ENCODE results near the gene KIAA0753. TPM values are rescaled to one million over a fixed set of nuclear protein-coding genes. Genes with fewer than 3 reads are reported as not detected.

Gene KIAA0753
- total RNA-seq, 2 experiments from 2014 or later = 20.8 to 29.8 TPM

DNA sequence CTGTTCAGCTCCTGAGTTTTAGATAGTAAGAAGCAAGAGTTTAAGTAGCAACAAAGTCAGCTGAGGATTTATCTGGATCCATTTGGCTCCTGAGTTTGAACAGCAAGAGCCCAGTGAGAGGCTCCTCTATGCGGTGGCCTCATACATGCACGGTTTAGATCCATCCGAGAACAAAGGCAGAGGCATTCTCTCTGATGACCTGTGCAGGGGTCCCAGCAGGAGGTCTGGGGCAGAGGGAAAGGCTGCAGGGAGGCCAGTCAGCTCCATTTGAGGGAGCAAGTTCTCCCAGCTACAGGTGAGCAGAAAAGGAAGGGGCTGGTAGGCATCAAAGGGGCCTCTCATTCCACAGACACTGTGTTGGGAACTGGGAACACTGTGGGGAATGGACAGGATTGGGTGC lies 100.6 kb downstream of the KIAA0753 start:
- BruUV-seq (replicated peaks) = no TSS peak
- no peaks in the 10 kb centered on the region for H3K4me1 ChIP-seq (ENCODE audit: insufficient read depth, low read length, poor library complexity, severe bottlenecking)
- no peaks in the 10 kb centered on the region for H3K9me2 ChIP-seq (ENCODE audit: insufficient read depth, low read length)
- CTCF ChIA-PET (ENCODE audit: unreplicated experiment) = no interaction called here
- no peaks in the 10 kb centered on the region for H3K79me2 ChIP-seq (ENCODE audit: insufficient read depth, low read depth, low read length)
- no peak overlapping the region for H3K4me2 ChIP-seq (ENCODE audit: low read length)
- H3K4me3 ChIP-seq (ENCODE audit: low read depth, low read length, poor library complexity, severe bottlenecking) = no peak overlapping the region
- no peaks in the 10 kb centered on the region for H3K9me3 ChIP-seq (ENCODE audit: low read length)
- intact Hi-C loops (cut with micrococcal nuclease; ENCODE audit: unreplicated experiment) = no loop called here
- H4K20me1 ChIP-seq (ENCODE audit: insufficient read depth, low read length) = no peaks in the 10 kb centered on the region
- no peak for TF ChIP-seq EZH2phosphoT487 (IDR thresholded peaks at IDR 0.05; ENCODE audit: borderline replicate concordance, low read depth, low read length)
- TF ChIP-seq, protein P1, sequence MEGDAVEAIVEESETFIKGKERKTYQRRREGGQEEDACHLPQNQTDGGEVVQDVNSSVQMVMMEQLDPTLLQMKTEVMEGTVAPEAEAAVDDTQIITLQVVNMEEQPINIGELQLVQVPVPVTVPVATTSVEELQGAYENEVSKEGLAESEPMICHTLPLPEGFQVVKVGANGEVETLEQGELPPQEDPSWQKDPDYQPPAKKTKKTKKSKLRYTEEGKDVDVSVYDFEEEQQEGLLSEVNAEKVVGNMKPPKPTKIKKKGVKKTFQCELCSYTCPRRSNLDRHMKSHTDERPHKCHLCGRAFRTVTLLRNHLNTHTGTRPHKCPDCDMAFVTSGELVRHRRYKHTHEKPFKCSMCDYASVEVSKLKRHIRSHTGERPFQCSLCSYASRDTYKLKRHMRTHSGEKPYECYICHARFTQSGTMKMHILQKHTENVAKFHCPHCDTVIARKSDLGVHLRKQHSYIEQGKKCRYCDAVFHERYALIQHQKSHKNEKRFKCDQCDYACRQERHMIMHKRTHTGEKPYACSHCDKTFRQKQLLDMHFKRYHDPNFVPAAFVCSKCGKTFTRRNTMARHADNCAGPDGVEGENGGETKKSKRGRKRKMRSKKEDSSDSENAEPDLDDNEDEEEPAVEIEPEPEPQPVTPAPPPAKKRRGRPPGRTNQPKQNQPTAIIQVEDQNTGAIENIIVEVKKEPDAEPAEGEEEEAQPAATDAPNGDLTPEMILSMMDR (conservative IDR thresholded peaks at IDR 0.05; ENCODE audit: low read length) = no peak
- POLR2A ChIA-PET = no interaction called here
- no peak overlapping the region for H2AFZ ChIP-seq (ENCODE audit: low read length)
- DNase-seq (ENCODE audit: low spot score) = no peak
- H3K27ac ChIP-seq (ENCODE audit: low read depth, low read length, poor library complexity, severe bottlenecking) = no peak overlapping the region
- no peaks in the 10 kb centered on the region for H3K36me3 ChIP-seq (ENCODE audit: insufficient read depth, low read length)

DNA sequence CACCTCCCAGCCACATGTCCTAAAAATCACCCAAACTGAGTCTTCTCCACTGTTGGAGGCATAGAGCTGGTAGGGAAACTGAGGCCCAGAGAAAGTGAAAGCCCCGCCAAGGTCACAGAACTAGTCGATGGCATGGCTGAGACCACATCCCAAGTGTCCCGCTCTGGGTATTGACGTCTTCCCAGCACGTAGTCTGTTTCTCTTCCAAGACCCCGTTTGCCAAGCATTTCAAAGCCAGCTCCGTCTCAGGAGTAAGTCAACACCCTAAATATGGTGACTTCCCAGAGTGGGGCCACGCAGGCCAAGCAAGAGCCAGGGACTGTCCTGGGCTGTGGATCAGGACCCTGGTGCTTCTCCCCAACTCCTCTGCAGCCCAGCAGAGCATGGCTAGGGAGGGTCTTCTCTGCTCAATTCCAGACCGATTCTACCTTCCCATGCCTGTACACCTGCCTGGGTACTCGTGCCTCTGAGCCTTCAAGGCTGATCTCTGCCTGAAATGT lies 103.9 kb downstream of the KIAA0753 start:
- no peak for TF ChIP-seq EZH2phosphoT487 (IDR thresholded peaks at IDR 0.05; ENCODE audit: borderline replicate concordance, low read depth, low read length)
- TF ChIP-seq, protein P1 (conservative IDR thresholded peaks at IDR 0.05; ENCODE audit: low read length) = no peak
- Histone ChIP-seq H3K4me3 (ENCODE audit: low read depth, low read length, poor library complexity, severe bottlenecking) (no peak overlapping the region), H3K27ac (ENCODE audit: low read depth, low read length, poor library complexity, severe bottlenecking) (no peak overlapping the region), H3K4me1 (ENCODE audit: insufficient read depth, low read length, poor library complexity, severe bottlenecking) (no peaks in the 10 kb centered on the region), H3K36me3 (ENCODE audit: insufficient read depth, low read length) (no peaks in the 10 kb centered on the region), H2AFZ (ENCODE audit: low read length) (no peak overlapping the region), H3K9me3 (ENCODE audit: low read length) (no peaks in the 10 kb centered on the region), H3K9me2 (ENCODE audit: insufficient read depth, low read length) (no peaks in the 10 kb centered on the region), H3K79me2 (ENCODE audit: insufficient read depth, low read depth, low read length) (no peaks in the 10 kb centered on the region), H4K20me1 (ENCODE audit: insufficient read depth, low read length) (no peaks in the 10 kb centered on the region), H3K4me2 (ENCODE audit: low read length) (no peak overlapping the region)
- intact Hi-C loops (cut with micrococcal nuclease; ENCODE audit: unreplicated experiment) = no loop called here
- ChIA-PET CTCF (ENCODE audit: unreplicated experiment) (no interaction called here), POLR2A (no interaction called here)
- no peak for DNase-seq (ENCODE audit: low spot score)
- no TSS peak for BruUV-seq (replicated peaks)

DNA sequence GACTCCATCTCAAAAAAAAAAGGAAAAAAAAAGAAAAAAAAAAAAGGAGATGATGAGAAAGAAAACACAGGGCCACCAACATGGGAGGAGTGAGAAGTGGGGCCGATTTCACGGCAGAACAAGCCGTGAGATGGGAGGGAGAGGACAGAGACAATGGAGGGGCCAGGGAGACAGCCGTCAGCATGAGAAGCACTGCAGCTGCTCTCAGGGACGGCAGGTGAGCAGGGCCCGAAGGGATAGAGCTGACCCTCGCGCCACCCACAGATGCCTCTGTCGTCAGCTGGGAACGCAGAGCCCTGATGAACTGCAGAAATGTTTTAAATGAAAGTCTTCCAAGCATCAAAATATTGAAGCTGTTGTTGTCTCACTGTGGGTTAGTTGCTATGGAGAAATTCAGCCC lies 104.5 kb downstream of the KIAA0753 start:
- no TSS peak for BruUV-seq (replicated peaks)
- ChIA-PET POLR2A (no interaction called here), CTCF (ENCODE audit: unreplicated experiment) (no interaction called here)
- TF ChIP-seq, protein P1 (conservative IDR thresholded peaks at IDR 0.05; ENCODE audit: low read length) = no peak
- no peak for TF ChIP-seq EZH2phosphoT487 (IDR thresholded peaks at IDR 0.05; ENCODE audit: borderline replicate concordance, low read depth, low read length)
- H3K9me2 ChIP-seq (ENCODE audit: insufficient read depth, low read length) = no peaks in the 10 kb centered on the region
- intact Hi-C loops (cut with micrococcal nuclease; ENCODE audit: unreplicated experiment) = no loop called here
- no peak for DNase-seq (ENCODE audit: low spot score)
- no peaks in the 10 kb centered on the region for H3K36me3 ChIP-seq (ENCODE audit: insufficient read depth, low read length)
- H2AFZ ChIP-seq (ENCODE audit: low read length) = no peak overlapping the region
- H4K20me1 ChIP-seq (ENCODE audit: insufficient read depth, low read length) = no peaks in the 10 kb centered on the region
- H3K4me3 ChIP-seq (ENCODE audit: low read depth, low read length, poor library complexity, severe bottlenecking) = no peak overlapping the region
- no peaks in the 10 kb centered on the region for H3K79me2 ChIP-seq (ENCODE audit: insufficient read depth, low read depth, low read length)
- H3K27ac ChIP-seq (ENCODE audit: low read depth, low read length, poor library complexity, severe bottlenecking) = no peak overlapping the region
- no peaks in the 10 kb centered on the region for H3K4me1 ChIP-seq (ENCODE audit: insufficient read depth, low read length, poor library complexity, severe bottlenecking)
- no peaks in the 10 kb centered on the region for H3K9me3 ChIP-seq (ENCODE audit: low read length)
- H3K4me2 ChIP-seq (ENCODE audit: low read length) = no peak overlapping the region

All from OCI-LY7 (cell line).